ENCODE results near the gene CENPX. TPM values are rescaled to one million over a fixed set of nuclear protein-coding genes. Genes with fewer than 3 reads are reported as not detected.

The CENPX gene
- total and polyA plus RNA-seq, 2 of the 13 experiments (the other 11 are each of a cell fraction or from before 2014, with no cell fraction given), result 92.7 to 170 TPM

DNA sequence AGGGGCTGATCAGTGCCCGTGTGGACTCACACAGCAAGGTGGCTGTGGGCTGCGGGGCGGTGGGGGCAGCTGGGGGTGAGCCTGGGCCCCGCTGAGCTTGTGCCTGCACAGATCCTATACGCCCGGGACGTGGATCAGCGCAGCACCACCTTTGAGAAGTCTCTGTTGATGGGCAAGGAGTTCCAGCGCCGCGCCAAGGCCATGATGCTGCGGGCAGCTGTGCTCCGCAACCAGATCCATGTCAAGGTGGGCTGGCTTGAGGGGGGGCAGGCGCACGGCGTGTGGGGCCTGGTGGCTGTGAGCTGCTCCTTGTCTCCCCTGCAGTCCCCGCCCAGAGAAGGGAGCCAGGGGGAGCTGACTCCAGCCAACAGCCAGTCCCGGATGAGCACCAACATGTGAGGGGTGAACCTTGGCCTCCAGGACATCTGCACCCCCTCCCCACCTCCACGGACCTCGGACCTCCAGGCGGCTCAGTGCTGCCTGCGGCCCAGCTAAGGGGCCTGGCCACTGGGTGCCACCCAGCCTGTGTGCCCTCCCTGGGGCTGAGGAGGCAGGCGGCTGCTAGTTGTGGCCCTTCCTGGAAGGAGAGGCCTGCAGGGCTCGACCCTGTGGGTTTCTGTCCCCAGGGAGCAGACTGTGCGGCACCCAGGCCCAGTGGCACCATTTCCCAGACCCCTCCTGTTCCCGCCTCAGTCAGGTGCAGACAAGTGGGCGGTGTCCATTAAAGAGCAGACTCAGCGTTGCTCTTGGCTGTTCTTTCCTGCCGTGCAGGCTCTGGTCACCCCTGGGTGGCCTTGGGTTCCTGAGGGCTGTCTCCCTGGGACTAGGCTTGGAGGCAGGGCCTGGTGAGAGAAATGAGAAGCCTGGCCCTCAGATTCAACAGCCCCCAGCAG lies 34.3 kb upstream of the CENPX start (continued):
- TF ChIP-seq, protein P1, sequence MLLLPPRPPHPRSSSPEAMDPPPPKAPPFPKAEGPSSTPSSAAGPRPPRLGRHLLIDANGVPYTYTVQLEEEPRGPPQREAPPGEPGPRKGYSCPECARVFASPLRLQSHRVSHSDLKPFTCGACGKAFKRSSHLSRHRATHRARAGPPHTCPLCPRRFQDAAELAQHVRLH (CRISPR knock-in tag; IDR thresholded peaks at IDR 0.05; ENCODE audit: borderline replicate concordance, low read depth), result peak; percentile 64; the same call in 1 of the 2 replicates
- TF ChIP-seq CBX1 (IDR thresholded peaks at IDR 0.05; ENCODE audit: low read depth) (no peak), SP2 (CRISPR knock-in tag; IDR thresholded peaks at IDR 0.05) (no peak; the same call in 1 of the 2 replicates), WIZ (CRISPR knock-in tag; IDR thresholded peaks at IDR 0.05) (no peak), ZNF615 (CRISPR knock-in tag; IDR thresholded peaks at IDR 0.05; ENCODE audit: borderline replicate concordance) (no peak), XBP1 (CRISPR knock-in tag; IDR thresholded peaks at IDR 0.05) (no peak), ADNP (CRISPR knock-in tag; IDR thresholded peaks at IDR 0.05) (no peak), BHLHE40 (IDR thresholded peaks at IDR 0.05; ENCODE audit: low read length) (no peak), HNRNPH1 (optimal IDR thresholded peaks at IDR 0.05; ENCODE audit: low read depth, low read length) (no peak), ZNF570 (CRISPR knock-in tag; IDR thresholded peaks at IDR 0.05; ENCODE audit: borderline replicate concordance) (0 out of 2 replicates have a peak, but pooled peaks have one; percentile 30), KLF11 (CRISPR knock-in tag; IDR thresholded peaks at IDR 0.05) (no peak), LCORL (IDR thresholded peaks at IDR 0.05) (no peak), LCORL (CRISPR knock-in tag; IDR thresholded peaks at IDR 0.05) (peak; percentile 92), ESRRA (CRISPR knock-in tag; IDR thresholded peaks at IDR 0.05; ENCODE audit: low read depth) (peak; percentile 82), ZNF841 (CRISPR knock-in tag; IDR thresholded peaks at IDR 0.05; ENCODE audit: borderline replicate concordance) (0 out of 2 replicates have a peak, but pooled peaks have one; percentile 29), ZNF253 (CRISPR knock-in tag; IDR thresholded peaks at IDR 0.05; ENCODE audit: borderline replicate concordance) (no peak), ATF7 (IDR thresholded peaks at IDR 0.05) (no peak), ATF7 (CRISPR knock-in tag; IDR thresholded peaks at IDR 0.05) (no peak), SAFB2 (CRISPR knock-in tag; IDR thresholded peaks at IDR 0.05; ENCODE audit: borderline replicate concordance, low read depth) (no peak; the same call in 1 of the 2 replicates), ZNF30 (CRISPR knock-in tag; IDR thresholded peaks at IDR 0.05) (no peak), GATAD2A (CRISPR knock-in tag; IDR thresholded peaks at IDR 0.05) (0 out of 2 replicates have a peak, but pooled peaks have one; percentile 34), MYNN (CRISPR knock-in tag; IDR thresholded peaks at IDR 0.05; ENCODE audit: low read depth) (no peak), MIER2 (CRISPR knock-in tag; IDR thresholded peaks at IDR 0.05) (0 out of 2 replicates have a peak, but pooled peaks have one; percentile 9)
- TF ChIP-seq, protein P2, sequence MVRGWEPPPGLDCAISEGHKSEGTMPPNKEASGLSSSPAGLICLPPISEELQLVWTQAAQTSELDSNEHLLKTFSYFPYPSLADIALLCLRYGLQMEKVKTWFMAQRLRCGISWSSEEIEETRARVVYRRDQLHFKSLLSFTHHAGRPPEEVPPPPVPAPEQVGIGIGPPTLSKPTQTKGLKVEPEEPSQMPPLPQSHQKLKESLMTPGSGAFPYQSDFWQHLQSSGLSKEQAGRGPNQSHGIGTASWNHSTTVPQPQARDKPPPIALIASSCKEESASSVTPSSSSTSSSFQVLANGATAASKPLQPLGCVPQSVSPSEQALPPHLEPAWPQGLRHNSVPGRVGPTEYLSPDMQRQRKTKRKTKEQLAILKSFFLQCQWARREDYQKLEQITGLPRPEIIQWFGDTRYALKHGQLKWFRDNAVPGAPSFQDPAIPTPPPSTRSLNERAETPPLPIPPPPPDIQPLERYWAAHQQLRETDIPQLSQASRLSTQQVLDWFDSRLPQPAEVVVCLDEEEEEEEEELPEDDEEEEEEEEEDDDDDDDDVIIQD (CRISPR knock-in tag; IDR thresholded peaks at IDR 0.05; ENCODE audit: low read depth), result peak; percentile 21; the same call in 1 of the 2 replicates
- TF ChIP-seq, protein P3, sequence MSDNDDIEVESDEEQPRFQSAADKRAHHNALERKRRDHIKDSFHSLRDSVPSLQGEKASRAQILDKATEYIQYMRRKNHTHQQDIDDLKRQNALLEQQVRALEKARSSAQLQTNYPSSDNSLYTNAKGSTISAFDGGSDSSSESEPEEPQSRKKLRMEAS (IDR thresholded peaks at IDR 0.05), result peak; percentile 92
- TF ChIP-seq, protein P4, sequence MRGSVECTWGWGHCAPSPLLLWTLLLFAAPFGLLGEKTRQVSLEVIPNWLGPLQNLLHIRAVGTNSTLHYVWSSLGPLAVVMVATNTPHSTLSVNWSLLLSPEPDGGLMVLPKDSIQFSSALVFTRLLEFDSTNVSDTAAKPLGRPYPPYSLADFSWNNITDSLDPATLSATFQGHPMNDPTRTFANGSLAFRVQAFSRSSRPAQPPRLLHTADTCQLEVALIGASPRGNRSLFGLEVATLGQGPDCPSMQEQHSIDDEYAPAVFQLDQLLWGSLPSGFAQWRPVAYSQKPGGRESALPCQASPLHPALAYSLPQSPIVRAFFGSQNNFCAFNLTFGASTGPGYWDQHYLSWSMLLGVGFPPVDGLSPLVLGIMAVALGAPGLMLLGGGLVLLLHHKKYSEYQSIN (CRISPR knock-in tag; IDR thresholded peaks at IDR 0.05; ENCODE audit: borderline replicate concordance), result no peak
- TF ChIP-seq, protein P5, sequence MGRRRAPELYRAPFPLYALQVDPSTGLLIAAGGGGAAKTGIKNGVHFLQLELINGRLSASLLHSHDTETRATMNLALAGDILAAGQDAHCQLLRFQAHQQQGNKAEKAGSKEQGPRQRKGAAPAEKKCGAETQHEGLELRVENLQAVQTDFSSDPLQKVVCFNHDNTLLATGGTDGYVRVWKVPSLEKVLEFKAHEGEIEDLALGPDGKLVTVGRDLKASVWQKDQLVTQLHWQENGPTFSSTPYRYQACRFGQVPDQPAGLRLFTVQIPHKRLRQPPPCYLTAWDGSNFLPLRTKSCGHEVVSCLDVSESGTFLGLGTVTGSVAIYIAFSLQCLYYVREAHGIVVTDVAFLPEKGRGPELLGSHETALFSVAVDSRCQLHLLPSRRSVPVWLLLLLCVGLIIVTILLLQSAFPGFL (CRISPR knock-in tag; IDR thresholded peaks at IDR 0.05), result no peak

Measured in HepG2 (cell line).